HG03354 (cell line): ENCODE measurements around the gene SLC10A7.

Source experiments
- ATAC-seq: cut with Tn5 transposase; IDR thresholded peaks from one replicate; pipeline ENCODE4 v1.9.1; 2021; ENCODE audit warnings: mild to moderate bottlenecking; ENCODE audit not compliant: unreplicated experiment, poor library complexity, severe bottlenecking

SLC10A7 gene

GRCh38 chr4:146243141-146243882, 278.4 kb downstream of the SLC10A7 start:
- ATAC-seq: peak; percentile 85

- no peak for ATAC-seq
Measured at GRCh38 chr4:146238107-146238506, 283.6 kb downstream of the SLC10A7 start.

GRCh38 chr4:146237092-146237491, 284.6 kb downstream of the SLC10A7 start:
- ATAC-seq: no peak

- no peak for ATAC-seq
Measured at GRCh38 chr4:146236216-146236615, 285.5 kb downstream of the SLC10A7 start.

- ATAC-seq: no peak
Measured at GRCh38 chr4:146235654-146236177, 286.0 kb downstream of the SLC10A7 start.

- ATAC-seq: no peak
Measured at GRCh38 chr4:146232131-146232722, 289.5 kb downstream of the SLC10A7 start.

- ATAC-seq: no peak
Measured at GRCh38 chr4:146229406-146229805, 292.3 kb downstream of the SLC10A7 start.

GRCh38 chr4:146224326-146224966, 297.3 kb downstream of the SLC10A7 start:
- no peak for ATAC-seq

GRCh38 chr4:146222313-146222712, 299.4 kb downstream of the SLC10A7 start:
- ATAC-seq: no peak

GRCh38 chr4:146214238-146214637, 307.5 kb downstream of the SLC10A7 start, which contains the start of gene REELD1:
TSS of gene REELD1 (plus strand) at chr4:146214538. CDS start at chr4:146216953, 2,415 bp downstream.
- ATAC-seq: no peak

GRCh38 chr4:146212781-146213180, 309.0 kb downstream of the SLC10A7 start:
- ATAC-seq: no peak

- no peak for ATAC-seq
Measured at GRCh38 chr4:146211440-146211839, 310.3 kb downstream of the SLC10A7 start.

- ATAC-seq: no peak
Measured at GRCh38 chr4:146210890-146211289, 310.9 kb downstream of the SLC10A7 start.

- no peak for ATAC-seq
Measured at GRCh38 chr4:146207410-146207809, 314.3 kb downstream of the SLC10A7 start.
